HepG2 (cell line): ENCODE results near the gene CYRIA. TPM values are rescaled to one million over a fixed set of nuclear protein-coding genes. Genes with fewer than 3 reads are reported as not detected.

ENCODE experiments used
- ATAC-seq: fragments of 200-7000 bp; cut with Tn5 transposase; 3 replicates; pipeline ENCODE4 v1.9.1; 2020; ENCODE audit warnings: mild to moderate bottlenecking, moderate library complexity
- BruUV-seq: library from RNA; stranded (reverse); fragments of 400-500 nt; replicated peaks from 2 replicates; lab custom pipeline; 2021; lab: Mats Ljungman, UMichigan
- CTCF ChIA-PET: fragments of 300-600 bp; formaldehyde crosslinking; extraction: SDS; loops from one replicate; lab custom pipeline; 2021; ENCODE audit warnings: low total read pairs, inconsistent platforms, low intra/inter-chr PET ratio; lab: Yijun Ruan, JAX
- POLR2A ChIA-PET: fragments of 350-600 bp; sonication (Branson Sonifier 250); formaldehyde crosslinking; loops from one replicate; lab custom pipeline; 2020; ENCODE audit warnings: antibody characterized with exemption, inconsistent platforms; lab: Yijun Ruan, JAX
- DNase-seq: peaks from one replicate; pipeline ENCODE4 v3.0.0-alpha.2; 2015; ENCODE audit warnings: low spot score
- FAIRE-seq: peaks from 3 replicates; lab custom pipeline; 2011; peaks lifted over from hg19 to GRCh38; lab: Jason Lieb, UNC
- H2AFZ ChIP-seq: one replicate; pipeline ENCODE4 v1.6.1; 2011; ENCODE audit warnings: low read length, inconsistent platforms
- H3K27ac ChIP-seq: fragments of 300-600 bp; 3 replicates; pipeline ENCODE4 v1.8.0; 2011; ENCODE audit warnings: mixed run types, mild to moderate bottlenecking, mixed read lengths, low read length, inconsistent platforms; ENCODE audit not compliant: insufficient read depth; ENCODE audit errors: extremely low read length
- H3K27me3 ChIP-seq, 2 experiments: fragments of 200-600 bp in 1 of 2; 2 replicates in 1 of 2; 3 replicates in 1 of 2; pipeline versions ENCODE4 v1.6.0 to v1.8.0; 2011; ENCODE audit warnings: low read length in 2 of 2, mild to moderate bottlenecking in 2 of 2, moderate library complexity in 2 of 2, inconsistent platforms in 1 of 2; ENCODE audit not compliant: insufficient read depth in 2 of 2, control insufficient read depth in 1 of 2
- H3K36me3 ChIP-seq, 2 experiments: fragments of 200-600 bp in 1 of 2; replicated peaks in 1 of 2; 2 replicates in 1 of 2; 3 replicates in 1 of 2; pipeline versions ENCODE4 v1.5.1 to v1.8.0; 2011; ENCODE audit warnings: low read length in 2 of 2, inconsistent platforms in 1 of 2; ENCODE audit not compliant: insufficient read depth in 2 of 2, control insufficient read depth in 1 of 2
- H3K4me1 ChIP-seq: 2 replicates; pipeline ENCODE4 v1.5.1; 2012; ENCODE audit warnings: low read length, inconsistent platforms; ENCODE audit not compliant: insufficient read depth
- H3K4me2 ChIP-seq: 2 replicates; pipeline ENCODE4 v1.6.0; 2011; ENCODE audit warnings: low read depth, low read length, inconsistent platforms
- H3K4me3 ChIP-seq, 3 experiments: fragments of 200-600 bp in 1 of 3; sonication (generic), shearing (Covaris generic) in 1 of 3; replicated peaks in 1 of 3; 2 replicates each; pipeline ENCODE4 v1.5.1; 2011 to 2016; ENCODE audit warnings: low read length in 3 of 3, inconsistent platforms in 2 of 3, low read depth in 2 of 3, mild to moderate bottlenecking in 2 of 3, control low read depth in 1 of 3, mixed read lengths in 1 of 3; ENCODE audit not compliant: insufficient read depth in 1 of 3
- H3K79me2 ChIP-seq: one replicate; pipeline ENCODE4 v1.6.1; 2011; ENCODE audit warnings: low read length, inconsistent platforms; ENCODE audit not compliant: insufficient read depth
- H3K9ac ChIP-seq: 2 replicates; pipeline ENCODE4 v1.6.0; 2011; ENCODE audit warnings: mild to moderate bottlenecking, low read depth, low read length, inconsistent platforms; ENCODE audit not compliant: insufficient read depth
- H3K9me3 ChIP-seq: 2 replicates; pipeline ENCODE4 v1.5.1; 2012; ENCODE audit warnings: mild to moderate bottlenecking, low read length
- H4K20me1 ChIP-seq: 2 replicates; pipeline ENCODE4 v1.6.0; 2011; ENCODE audit warnings: inconsistent platforms, mild to moderate bottlenecking, low read length, moderate library complexity; ENCODE audit not compliant: insufficient read depth
- BHLHE40 ChIP-seq: IDR thresholded peaks from 2 replicates; pipeline ENCODE4 v1.6.1; 2011; ENCODE audit warnings: low read length, improper control_type of control experiment
- BRF2 ChIP-seq: sonication (generic); formaldehyde crosslinking; IDR thresholded peaks from 2 replicates; pipeline ENCODE4 v1.8.1; 2022; ENCODE audit warnings: mild to moderate bottlenecking, missing genetic modification reagents
- EEA1 ChIP-seq: sonication (generic); formaldehyde crosslinking; IDR thresholded peaks from 2 replicates; pipeline ENCODE4 v1.5.1; 2020; ENCODE audit warnings: mild to moderate bottlenecking, missing genetic modification reagents, borderline replicate concordance
- ISX ChIP-seq: sonication (generic); formaldehyde crosslinking; conservative IDR thresholded peaks from 2 replicates; pipeline ENCODE4 v1.5.0; 2020; ENCODE audit warnings: missing genetic modification reagents
- KDM6A ChIP-seq: IDR thresholded peaks from 2 replicates; pipeline ENCODE4 v1.6.1; 2016; ENCODE audit warnings: low read depth
- SALL1 ChIP-seq: sonication (generic); formaldehyde crosslinking; IDR thresholded peaks from 2 replicates; pipeline ENCODE4 v1.8.0; 2022; ENCODE audit warnings: mild to moderate bottlenecking, missing genetic modification reagents
- SIN3A ChIP-seq: IDR thresholded peaks from 2 replicates; pipeline ENCODE4 v1.6.1; 2011; ENCODE audit warnings: low read depth, mild to moderate bottlenecking, control low read depth, low read length, borderline replicate concordance
- SP2 ChIP-seq: sonication (generic); formaldehyde crosslinking; IDR thresholded peaks from 2 replicates; pipeline ENCODE4 v1.5.1; 2020; ENCODE audit warnings: mild to moderate bottlenecking, missing genetic modification reagents
- TEAD2 ChIP-seq: sonication (generic); formaldehyde crosslinking; IDR thresholded peaks from 2 replicates; pipeline ENCODE4 v1.9.0; 2021; ENCODE audit warnings: missing genetic modification reagents
- TMF1 ChIP-seq: sonication (generic); formaldehyde crosslinking; IDR thresholded peaks from 2 replicates; pipeline ENCODE4 v1.8.1; 2022; ENCODE audit warnings: low read depth, missing genetic modification reagents
- TP53 ChIP-seq: sonication (generic); formaldehyde crosslinking; conservative IDR thresholded peaks from 2 replicates; pipeline ENCODE4 v1.4.0; 2020; ENCODE audit warnings: missing genetic modification reagents
- ZC3H13 ChIP-seq: sonication (generic); formaldehyde crosslinking; IDR thresholded peaks from 2 replicates; pipeline ENCODE4 v1.8.1; 2023; ENCODE audit warnings: mild to moderate bottlenecking, missing genetic modification reagents, moderate library complexity
- ZNF136 ChIP-seq: sonication (generic); formaldehyde crosslinking; IDR thresholded peaks from 2 replicates; pipeline ENCODE4 v1.8.1; 2022; ENCODE audit warnings: low read depth, mild to moderate bottlenecking, moderate library complexity, missing genetic modification reagents
- ZNF34 ChIP-seq: sonication (generic); formaldehyde crosslinking; IDR thresholded peaks from 2 replicates; pipeline ENCODE4 v1.4.0; 2020; ENCODE audit warnings: mild to moderate bottlenecking, missing genetic modification reagents, borderline replicate concordance
- ZNF512 ChIP-seq: sonication (generic); formaldehyde crosslinking; IDR thresholded peaks from 2 replicates; pipeline ENCODE4 v1.4.0; 2020; ENCODE audit warnings: mild to moderate bottlenecking, missing genetic modification reagents
- ZNF616 ChIP-seq: sonication (generic); formaldehyde crosslinking; IDR thresholded peaks from 2 replicates; pipeline ENCODE4 v1.5.0; 2020; ENCODE audit warnings: low read depth, mild to moderate bottlenecking, missing genetic modification reagents
- ZNF772 ChIP-seq: sonication (generic); formaldehyde crosslinking; IDR thresholded peaks from 2 replicates; pipeline ENCODE4 v1.5.0; 2020; ENCODE audit warnings: mild to moderate bottlenecking, missing genetic modification reagents
- ZSCAN20 ChIP-seq: sonication (generic); formaldehyde crosslinking; IDR thresholded peaks from 2 replicates; pipeline ENCODE4 v1.4.0; 2020; ENCODE audit warnings: missing genetic modification reagents, mild to moderate bottlenecking, borderline replicate concordance
- ZSCAN31 ChIP-seq: sonication (generic); formaldehyde crosslinking; IDR thresholded peaks from 2 replicates; pipeline ENCODE4 v1.5.0; 2020; ENCODE audit warnings: low read depth, mild to moderate bottlenecking, missing genetic modification reagents
- WGBS: methylation state at CpG from one replicate; pipeline ENCODE4 v1.1.6; 2017; ENCODE audit warnings: low lambda C conversion rate; 5-methylcytosine and 5-hydroxymethylcytosine counted together
- in situ Hi-C: cut with HindIII; loops from 2 replicates; pipeline ENCODE4 v1.10.0; 2017; ENCODE audit warnings: low pct_unique_long_range_greater_than_20kb; ENCODE audit not compliant: extremely low pct_ligation_motif_present
- intact Hi-C: fragments of 100-400 bp; cut with micrococcal nuclease; formaldehyde crosslinking; loops from one replicate; pipeline ENCODE4 v1.10.0; 2022; ENCODE audit not compliant: unreplicated experiment
- polyA plus RNA-seq, 8 experiments: library from polyadenylated mRNA; depleted of rRNA in 3 of 8; stranded (reverse) in 7 of 8; unstranded in 1 of 8; fragments of >200 nt; fragmentation: Illumina TruSeq in 4 of 8; extraction: Trizol in 4 of 8; gene quantifications; 2 replicates each; pipeline versions ENCODE4 v1.2.1 to v1.2.3, GENCODE V29; 2011 to 2016; ENCODE audit warnings: low read depth in 4 of 8, missing spikeins in 1 of 8, mixed read lengths in 1 of 8; ENCODE audit not compliant: insufficient read depth in 1 of 8
- total RNA-seq, 5 experiments: library from RNA; depleted of rRNA; stranded (reverse); fragments of >200 nt; fragmentation: Illumina TruSeq; extraction: Trizol; gene quantifications; 2 replicates each; pipeline ENCODE4 v1.2.3, GENCODE V29; 2016; ENCODE audit warnings: low read depth in 1 of 5
- TF ChIP-seq, protein P1 (sequence below): sonication (generic); formaldehyde crosslinking; IDR thresholded peaks from 2 replicates; pipeline ENCODE4 v1.5.1; 2020; ENCODE audit warnings: missing genetic modification reagents, mild to moderate bottlenecking, borderline replicate concordance

The CYRIA gene
- total and polyA plus RNA-seq, 2 of the 13 experiments (the other 11 are each of a cell fraction or from before 2014, with no cell fraction given) = 0.09 TPM; not detected in 1

DNA sequence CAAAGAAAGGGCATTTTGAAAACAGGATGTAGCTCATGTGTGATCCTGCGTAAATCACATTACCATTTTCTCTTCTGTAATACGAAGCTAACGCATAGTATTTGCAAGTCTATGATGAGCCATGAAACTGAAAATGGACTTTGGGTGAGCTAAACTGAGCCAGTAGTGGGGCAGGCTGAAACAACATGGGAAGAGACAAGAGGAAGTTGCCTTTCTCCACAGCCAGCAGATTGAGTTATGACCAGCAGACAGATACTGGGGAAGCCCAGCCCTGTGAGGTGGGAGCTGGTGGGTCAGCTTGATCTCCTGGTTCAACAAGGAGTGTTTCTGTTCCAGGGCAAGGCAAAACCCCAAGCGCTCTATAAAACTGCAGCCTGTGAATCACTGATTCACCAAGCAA lies 11.8 kb downstream of the CYRIA start:
- Histone ChIP-seq H3K27me3 (peaks cover 0 to 6% of the 10 kb centered on the region in 2 experiments; a peak in 1 of 5 replicates), H3K4me2 (no peak overlapping the region), H3K9me3 (no peaks in the 10 kb centered on the region), H3K4me3 (no peak overlapping the region), H3K9ac (no peak overlapping the region), H3K4me1 (peaks cover 13% of the 10 kb centered on the region), H2AFZ (no peak overlapping the region), H3K79me2 (no peaks in the 10 kb centered on the region), H3K27ac (no peak overlapping the region), H3K36me3 (no peaks in the 10 kb centered on the region), H4K20me1 (no peaks in the 10 kb centered on the region)
- TF ChIP-seq BRF2 (no peak), ZSCAN31 (CRISPR knock-in tag) (no peak), KDM6A (no peak), TP53 (CRISPR knock-in tag) (no peak), ZNF34 (CRISPR knock-in tag) (no peak), SP2 (no peak), BHLHE40 (no peak), EEA1 (CRISPR knock-in tag) (no peak), ZNF616 (CRISPR knock-in tag) (no peak), ZSCAN20 (CRISPR knock-in tag) (no peak), TEAD2 (no peak), SIN3A (no peak), ZNF512 (CRISPR knock-in tag) (no peak), TMF1 (CRISPR knock-in tag) (no peak), SALL1 (no peak), ZNF136 (CRISPR knock-in tag) (no peak), ISX (CRISPR knock-in tag) (no peak), ZNF772 (CRISPR knock-in tag) (no peak), ZC3H13 (CRISPR knock-in tag) (no peak)
- TF ChIP-seq, protein P1, sequence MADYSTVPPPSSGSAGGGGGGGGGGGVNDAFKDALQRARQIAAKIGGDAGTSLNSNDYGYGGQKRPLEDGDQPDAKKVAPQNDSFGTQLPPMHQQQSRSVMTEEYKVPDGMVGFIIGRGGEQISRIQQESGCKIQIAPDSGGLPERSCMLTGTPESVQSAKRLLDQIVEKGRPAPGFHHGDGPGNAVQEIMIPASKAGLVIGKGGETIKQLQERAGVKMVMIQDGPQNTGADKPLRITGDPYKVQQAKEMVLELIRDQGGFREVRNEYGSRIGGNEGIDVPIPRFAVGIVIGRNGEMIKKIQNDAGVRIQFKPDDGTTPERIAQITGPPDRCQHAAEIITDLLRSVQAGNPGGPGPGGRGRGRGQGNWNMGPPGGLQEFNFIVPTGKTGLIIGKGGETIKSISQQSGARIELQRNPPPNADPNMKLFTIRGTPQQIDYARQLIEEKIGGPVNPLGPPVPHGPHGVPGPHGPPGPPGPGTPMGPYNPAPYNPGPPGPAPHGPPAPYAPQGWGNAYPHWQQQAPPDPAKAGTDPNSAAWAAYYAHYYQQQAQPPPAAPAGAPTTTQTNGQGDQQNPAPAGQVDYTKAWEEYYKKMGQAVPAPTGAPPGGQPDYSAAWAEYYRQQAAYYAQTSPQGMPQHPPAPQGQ = no peak
- POLR2A ChIA-PET = no interaction called here
- no TSS peak for BruUV-seq
- in situ Hi-C loops (no loop called here), intact Hi-C loops (no loop called here)
- no peak for ATAC-seq
- FAIRE-seq = no peak
- DNase-seq = no peak
- WGBS = 93% methylated on average over 4 of the region's 4 CpGs
- CTCF ChIA-PET = no interaction called here
